ENCODE data around the gene METTL5.

Gene METTL5

GRCh38 chr2:169781249-169782013, 43.3 kb downstream of the METTL5 start:
- DNase-seq (ENCODE audit: low read depth): no peak

- DNase-seq (ENCODE audit: low read depth): no peak
Observed at GRCh38 chr2:169778446-169778845, 46.3 kb downstream of the METTL5 start.

- no peak for DNase-seq (ENCODE audit: low read depth)
Observed at GRCh38 chr2:169776252-169776761, 48.4 kb downstream of the METTL5 start.

- no peak for DNase-seq (ENCODE audit: low read depth)
Observed at GRCh38 chr2:169775765-169776164, 48.9 kb downstream of the METTL5 start.

- DNase-seq (ENCODE audit: low read depth): no peak
Observed at GRCh38 chr2:169775354-169775753, 49.4 kb downstream of the METTL5 start.

- no peak for DNase-seq (ENCODE audit: low read depth)
Observed at GRCh38 chr2:169772651-169773050, 52.1 kb downstream of the METTL5 start.

GRCh38 chr2:169771612-169772011, 53.1 kb downstream of the METTL5 start:
- DNase-seq (ENCODE audit: low read depth): no peak

- no peak for DNase-seq (ENCODE audit: low read depth)
Observed at GRCh38 chr2:169771021-169771420, 53.7 kb downstream of the METTL5 start.

GRCh38 chr2:169768262-169768995, 56.3 kb downstream of the METTL5 start:
- DNase-seq (ENCODE audit: low read depth): no peak

- DNase-seq (ENCODE audit: low read depth): no peak
Observed at GRCh38 chr2:169767243-169767888, 57.3 kb downstream of the METTL5 start.

- no peak for DNase-seq (ENCODE audit: low read depth)
Observed at GRCh38 chr2:169765523-169765922, 59.2 kb downstream of the METTL5 start.

- no peak for DNase-seq (ENCODE audit: low read depth)
Observed at GRCh38 chr2:169761970-169762292, 62.8 kb downstream of the METTL5 start.
